NB4 (cell line): ENCODE data around the gene CCBE1.

Experiments used
- DNase-seq: peaks from one replicate; pipeline ENCODE4 v3.0.0; 2010; ENCODE audit warnings: low read depth
- H3K4me3 ChIP-seq: one replicate; pipeline ENCODE4 v1.5.1; 2011; ENCODE audit warnings: mild to moderate bottlenecking, low read depth, low read length, moderate library complexity
- CTCF ChIP-seq: IDR thresholded peaks from one replicate; pipeline ENCODE4 v1.5.1; 2012; ENCODE audit warnings: low read depth, low read length
- MYC ChIP-seq: IDR thresholded peaks from 2 replicates; pipeline ENCODE4 v1.6.1; 2011; ENCODE audit warnings: low read depth, low read length
- POLR2A ChIP-seq: IDR thresholded peaks from 2 replicates; pipeline ENCODE4 v1.6.1; 2011; ENCODE audit warnings: mild to moderate bottlenecking; ENCODE audit not compliant: insufficient read length; ENCODE audit errors: extremely low read depth
- TF ChIP-seq, protein P1 (sequence below): IDR thresholded peaks from 2 replicates; pipeline ENCODE4 v1.6.1; 2011; ENCODE audit warnings: low read depth, low read length

CCBE1 gene

DNA sequence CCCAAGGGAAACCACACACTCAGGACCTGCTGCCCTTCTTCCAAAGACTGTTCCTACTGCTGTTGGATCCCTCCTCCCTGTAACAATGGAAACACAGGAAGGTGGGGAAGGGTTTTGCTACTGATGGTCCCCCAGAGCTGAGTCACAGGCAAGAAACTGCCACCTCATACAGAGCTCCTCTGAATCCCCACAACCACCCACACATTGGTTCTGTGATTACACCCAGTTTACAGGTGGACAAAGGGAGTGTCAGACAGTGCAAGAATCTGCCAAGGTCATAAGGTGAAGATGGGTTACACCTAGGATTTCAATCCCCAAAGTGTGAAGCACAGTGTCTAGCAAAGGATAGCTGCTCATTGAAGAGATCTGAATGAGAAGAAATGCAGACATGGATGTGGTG is 196.5 kb downstream of the CCBE1 start:
- no peak for DNase-seq
- TF ChIP-seq CTCF (no peak), POLR2A (no peak), MYC (no peak)
- TF ChIP-seq, protein P1, sequence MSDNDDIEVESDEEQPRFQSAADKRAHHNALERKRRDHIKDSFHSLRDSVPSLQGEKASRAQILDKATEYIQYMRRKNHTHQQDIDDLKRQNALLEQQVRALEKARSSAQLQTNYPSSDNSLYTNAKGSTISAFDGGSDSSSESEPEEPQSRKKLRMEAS: no peak
- no peak overlapping the region for H3K4me3 ChIP-seq

DNA sequence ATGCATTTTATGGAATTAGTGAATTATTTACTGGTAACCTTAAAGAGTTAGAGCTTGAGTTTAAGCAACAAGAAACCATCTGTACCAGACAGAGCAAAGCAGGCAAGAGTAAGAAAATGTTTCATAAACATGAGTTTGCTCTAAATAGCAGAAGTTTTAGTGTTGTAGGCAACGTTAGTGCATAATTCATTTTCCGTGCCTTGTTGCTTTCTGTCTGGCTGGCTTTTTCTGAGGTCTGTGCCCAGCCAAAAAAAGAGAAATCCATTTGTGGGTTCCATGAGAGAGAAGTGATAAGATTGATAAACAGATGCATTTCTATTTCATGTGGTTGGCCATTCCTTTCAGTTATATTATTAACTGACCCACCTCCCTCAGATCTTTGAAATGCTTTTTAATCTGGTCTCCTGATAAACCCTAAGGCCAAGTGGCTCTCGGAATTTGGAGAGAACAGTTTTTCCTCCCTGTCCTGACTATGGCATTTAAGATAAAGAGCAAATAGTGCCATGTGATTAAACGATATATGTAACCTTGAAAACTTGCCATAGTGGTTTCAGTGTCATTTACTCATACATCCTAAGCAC is 198.6 kb downstream of the CCBE1 start:
- no peak for DNase-seq
- no peak overlapping the region for H3K4me3 ChIP-seq
- TF ChIP-seq MYC: no peak

DNA sequence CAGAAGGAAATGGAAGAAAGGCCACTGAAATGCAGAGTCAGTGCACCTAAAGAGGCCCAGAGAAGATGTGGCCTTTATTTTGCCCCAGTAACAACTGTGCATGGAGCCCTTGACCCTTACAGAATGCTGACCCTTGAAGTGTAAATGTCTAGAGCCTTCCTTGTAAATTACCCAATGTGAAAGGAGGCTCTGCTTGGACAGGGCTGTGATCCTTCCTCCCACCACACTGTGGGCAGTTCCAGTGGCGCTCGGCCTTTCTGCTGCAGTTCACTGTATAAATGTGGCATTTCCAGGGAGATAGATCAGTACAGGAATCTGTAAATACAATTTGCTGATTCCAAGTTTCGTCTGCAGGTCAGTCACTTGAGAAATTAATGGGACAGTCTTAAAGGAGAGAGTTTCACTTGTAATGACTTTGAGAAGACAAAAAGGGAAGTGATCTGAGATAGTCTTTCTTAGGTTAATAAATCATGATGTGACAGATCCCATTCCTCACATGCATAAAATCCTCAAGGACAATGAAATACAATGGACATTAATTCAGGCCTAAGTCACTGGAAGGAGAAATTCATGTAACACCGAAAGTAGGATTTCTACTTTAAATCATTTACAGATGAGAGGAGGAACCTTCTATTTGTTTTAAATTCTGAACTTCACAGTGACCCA is 204.3 kb downstream of the CCBE1 start:
- no peak overlapping the region for H3K4me3 ChIP-seq
- TF ChIP-seq POLR2A: no peak
- TF ChIP-seq, protein P1: no peak
- no peak for TF ChIP-seq MYC
- no peak for TF ChIP-seq CTCF
- no peak for DNase-seq

GRCh38 chr18:59488899-59489298 is 208.3 kb downstream of the CCBE1 start:
- DNase-seq: peak; percentile 1
- no peak overlapping the region for H3K4me3 ChIP-seq
- no peak for TF ChIP-seq MYC

- H3K4me3 ChIP-seq: no peak overlapping the region
- TF ChIP-seq POLR2A: no peak
- TF ChIP-seq, protein P1: no peak
- TF ChIP-seq MYC: no peak
- no peak for TF ChIP-seq CTCF
- DNase-seq: no peak
Observed at GRCh38 chr18:59485382-59485781, 211.8 kb downstream of the CCBE1 start.

DNA sequence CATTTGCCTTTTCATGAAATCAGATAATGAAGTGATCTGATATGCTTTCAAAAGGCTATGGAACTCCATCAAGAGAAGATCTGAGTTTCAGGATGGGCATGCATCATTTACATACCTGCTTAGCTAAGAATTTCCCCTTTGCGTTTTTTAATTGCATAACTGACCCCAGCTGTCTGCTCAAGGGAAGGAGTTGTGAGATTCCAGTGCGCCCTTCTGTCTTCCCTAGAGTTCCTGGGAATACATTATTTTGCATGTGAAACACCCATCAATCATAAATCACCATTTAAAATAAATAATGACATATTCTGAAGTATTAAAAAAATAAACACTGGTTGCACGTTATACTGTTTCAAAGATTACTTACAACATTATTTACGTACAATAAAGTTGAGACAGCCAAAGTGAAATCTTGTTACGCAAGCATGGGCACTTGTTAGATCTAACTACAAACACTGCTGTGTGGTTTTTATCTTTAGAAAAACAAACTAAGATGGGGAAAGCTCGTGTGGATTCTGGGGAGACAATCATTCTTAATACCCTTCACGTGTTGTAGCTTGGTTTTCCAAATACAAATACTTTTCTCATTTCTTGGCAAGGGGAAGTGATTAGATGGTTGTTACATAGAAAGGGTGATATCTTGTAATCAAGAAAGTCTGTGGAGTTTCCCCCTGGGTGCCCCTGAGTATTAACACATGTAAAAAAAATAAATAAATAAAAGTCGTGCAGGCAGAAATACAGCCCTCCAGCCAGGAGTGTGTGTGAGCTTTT is 212.5 kb downstream of the CCBE1 start:
- no peak for DNase-seq
- H3K4me3 ChIP-seq: no peak overlapping the region
- TF ChIP-seq MYC (no peak), CTCF (no peak), POLR2A (no peak)
- TF ChIP-seq, protein P1: no peak

GRCh38 chr18:59484131-59484530 is 213.1 kb downstream of the CCBE1 start:
- DNase-seq: no peak
- no peak overlapping the region for H3K4me3 ChIP-seq
- no peak for TF ChIP-seq POLR2A
- TF ChIP-seq, protein P1: no peak
- TF ChIP-seq CTCF: no peak
- no peak for TF ChIP-seq MYC
